Activated CD8-positive, alpha-beta T cell treated with anti-CD3 and anti-CD28 coated beads for 36 hours (primary cell): ENCODE data around the gene TNIK. TPM values are rescaled to one million over a fixed set of nuclear protein-coding genes. Genes with fewer than 3 reads are reported as not detected.

ENCODE experiments used
- ATAC-seq: fragments of 200-7000 bp; cut with Tn5 transposase; one replicate; pipeline ENCODE4 v1.10.0; 2021; ENCODE audit warnings: mild to moderate bottlenecking, moderate library complexity
- CTCF ChIA-PET: fragments of 350-600 bp; sonication (Branson Sonifier 250); formaldehyde crosslinking; loops from one replicate; lab custom pipeline; 2021; ENCODE audit warnings: antibody characterized with exemption; lab: Charles Lee
- POLR2A ChIA-PET: fragments of 350-600 bp; sonication (Branson Sonifier 250); formaldehyde crosslinking; loops from one replicate; lab custom pipeline; 2021; ENCODE audit warnings: antibody characterized with exemption; lab: Charles Lee
- DNase-seq: peaks from one replicate; pipeline ENCODE4 v3.0.0-alpha.2; 2020
- H3K27ac Mint-ChIP-seq: one replicate; pipeline ENCODE4 v1.8.0; 2021; ENCODE audit warnings: mild to moderate bottlenecking, mixed read lengths
- H3K27me3 Mint-ChIP-seq: one replicate; pipeline ENCODE4 v1.8.0; 2021; ENCODE audit warnings: mixed read lengths
- H3K36me3 Mint-ChIP-seq: one replicate; pipeline ENCODE4 v1.8.0; 2021; ENCODE audit warnings: low read depth, mixed read lengths
- H3K4me1 Mint-ChIP-seq: one replicate; pipeline ENCODE4 v1.8.0; 2021; ENCODE audit warnings: low read depth, mixed read lengths
- H3K4me3 Mint-ChIP-seq: one replicate; pipeline ENCODE4 v1.8.0; 2021; ENCODE audit warnings: mild to moderate bottlenecking, moderate library complexity, mixed read lengths
- H3K9me3 Mint-ChIP-seq: one replicate; pipeline ENCODE4 v1.8.0; 2021; ENCODE audit warnings: mixed read lengths
- CTCF ChIP-seq: fragments of 200-600 bp; IDR thresholded peaks from one replicate; pipeline ENCODE4 v1.8.0; 2022; ENCODE audit warnings: antibody characterized with exemption, mild to moderate bottlenecking
- intact Hi-C: fragments of 100-400 bp; cut with micrococcal nuclease; formaldehyde crosslinking; loops from one replicate; pipeline ENCODE4 v1.10.0; 2022
- total RNA-seq, 2 experiments: library from RNA; stranded (reverse); gene quantifications; one replicate each; pipeline ENCODE4 v1.2.3, GENCODE V29; 2021

Gene TNIK
- total RNA-seq, 2 experiments from 2014 or later, result 25.1 to 28.8 TPM

DNA sequence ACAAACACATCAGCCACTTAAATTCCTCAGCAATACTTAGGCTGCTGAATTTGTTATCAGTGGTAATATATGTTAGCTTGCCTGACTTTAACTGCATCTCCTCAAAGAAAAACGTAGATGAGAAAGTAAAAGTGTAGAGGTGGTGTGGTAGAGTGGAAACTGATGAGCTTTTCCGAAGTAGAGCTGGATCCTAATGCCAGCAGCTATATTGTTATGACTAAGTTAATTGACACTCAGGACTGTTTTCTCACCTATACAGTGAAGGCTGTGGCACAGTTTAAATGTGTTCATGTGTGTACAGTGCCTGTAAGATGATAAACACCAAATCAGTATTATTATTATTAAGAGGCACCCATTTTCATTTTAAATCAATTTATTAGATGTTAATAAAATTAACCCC is 174.9 kb downstream of the TNIK start:
- peaks cover 1% of the 10 kb centered on the region for H3K9me3 Mint-ChIP-seq

DNA sequence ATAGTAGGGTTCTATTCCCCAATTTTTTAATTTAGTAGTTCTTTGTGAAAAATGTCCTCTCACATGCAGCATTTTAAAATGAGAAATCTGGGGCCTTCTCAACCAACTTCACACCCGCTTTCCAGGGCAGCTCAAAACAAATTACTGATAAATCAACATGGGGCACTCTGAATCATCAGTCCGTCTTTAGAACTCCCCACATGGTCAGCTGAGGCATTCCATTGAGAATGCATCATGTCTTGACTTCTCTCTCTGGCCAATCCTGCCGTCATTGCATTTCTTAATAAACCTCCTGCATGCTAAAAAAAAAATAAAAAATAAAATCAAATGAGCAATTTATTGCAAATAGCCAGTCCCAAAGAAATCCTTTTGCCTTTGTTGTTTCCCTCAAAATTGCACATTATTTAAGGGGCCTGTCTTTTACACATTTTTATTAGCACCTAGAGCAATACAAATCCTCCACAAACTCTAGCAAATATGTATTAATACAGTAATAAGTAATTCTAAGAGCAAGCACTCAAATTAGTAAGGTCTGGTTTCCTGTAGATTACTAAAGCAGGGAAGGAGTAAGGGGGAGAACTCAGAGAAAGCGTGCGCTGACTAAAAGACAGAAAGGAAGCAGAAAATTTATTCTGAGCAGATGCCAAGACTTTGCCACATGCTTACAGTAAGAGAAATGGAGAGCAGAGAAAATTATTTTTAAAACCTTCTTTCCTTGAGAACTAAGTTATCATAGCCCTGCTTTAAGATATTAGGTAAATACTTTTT is 175.7 kb downstream of the TNIK start:
- CTCF ChIA-PET, result interaction anchor here (0.7 to 1.5 kb wide), 5 partner anchors 28 to 1056 kb away, joined by 3 to 4 read pairs (median 3); no protein-coding TSS in a partner anchor
- peaks cover 3% of the 10 kb centered on the region for H3K36me3 Mint-ChIP-seq
- H3K27me3 Mint-ChIP-seq, result no peaks in the 10 kb centered on the region

More for the DNA sequence above, 174.9 kb downstream of the TNIK start:
- H3K27me3 Mint-ChIP-seq, result no peaks in the 10 kb centered on the region
- H3K4me3 Mint-ChIP-seq, result no peak overlapping the region
- H3K4me1 Mint-ChIP-seq, result peaks cover 67% of the 10 kb centered on the region
- DNase-seq (no peak), ATAC-seq (peak; percentile 59)
- TF ChIP-seq CTCF, result no peak
- peaks cover 3% of the 10 kb centered on the region for H3K36me3 Mint-ChIP-seq
- ChIA-PET CTCF (interaction anchor here (0.7 to 1.4 kb wide), 6 partner anchors 29 to 1056 kb away, joined by 3 to 4 read pairs (median 3); no protein-coding TSS in a partner anchor), POLR2A (interaction anchor here (0.9 to 1.2 kb wide), 3 partner anchors 11 to 174 kb away, joined by 3 to 5 read pairs (median 5); no protein-coding TSS in a partner anchor)
- intact Hi-C loops, result loop anchor here (5.0 kb wide), 1 partner anchor 38 kb away; no protein-coding TSS in a partner anchor
- H3K27ac Mint-ChIP-seq, result peak overlapping the region; percentile 23

DNA sequence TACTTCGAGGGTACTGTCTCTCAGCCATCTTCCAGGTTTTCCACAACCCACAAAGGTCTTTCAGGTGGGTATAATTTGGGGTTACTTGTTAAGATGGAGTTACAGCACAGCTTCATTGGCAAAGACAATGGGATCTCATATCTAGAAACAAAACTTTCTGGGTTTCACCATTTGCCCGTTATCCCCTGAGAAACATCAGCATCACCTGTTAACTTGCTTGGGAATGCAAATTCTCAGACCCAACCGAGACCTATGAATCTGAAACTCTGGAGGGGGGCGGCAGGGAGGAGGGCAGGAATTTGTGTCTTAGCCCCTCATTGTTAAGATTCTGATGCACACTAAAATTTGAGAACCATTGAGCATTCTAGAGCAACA is 176.4 kb downstream of the TNIK start:
- CTCF ChIA-PET, result interaction anchor here (1.4 to 1.5 kb wide), 2 partner anchors 35 to 121 kb away, joined by 3 to 4 read pairs; no protein-coding TSS in a partner anchor
- Mint-ChIP-seq H3K27me3 (no peaks in the 10 kb centered on the region), H3K27ac (no peak overlapping the region), H3K36me3 (peaks cover 3% of the 10 kb centered on the region), H3K9me3 (peaks cover 1% of the 10 kb centered on the region), H3K4me1 (peaks cover 71% of the 10 kb centered on the region), H3K4me3 (no peak overlapping the region)
- DNase-seq (no peak), ATAC-seq (no peak)
- TF ChIP-seq CTCF, result no peak
- POLR2A ChIA-PET, result interaction anchor here (0.8 kb wide), 1 partner anchor 10 kb away, joined by 3 read pairs; no protein-coding TSS in a partner anchor
- intact Hi-C loops, result no loop called here

More for the DNA sequence above, 175.7 kb downstream of the TNIK start:
- DNase-seq, result peak; percentile 31
- intact Hi-C loops, result loop anchor here (5.0 kb wide), 1 partner anchor 37 kb away; no protein-coding TSS in a partner anchor
- peak; percentile 55 for ATAC-seq
- H3K4me3 Mint-ChIP-seq, result peak overlapping the region; percentile 37
- TF ChIP-seq CTCF, result no peak
- H3K9me3 Mint-ChIP-seq, result peaks cover 1% of the 10 kb centered on the region
- POLR2A ChIA-PET, result interaction anchor here (0.8 to 1.2 kb wide), 3 partner anchors 10 to 175 kb away, joined by 3 to 5 read pairs (median 3); no protein-coding TSS in a partner anchor
- peak overlapping the region; percentile 73 for H3K27ac Mint-ChIP-seq
- peaks cover 69% of the 10 kb centered on the region for H3K4me1 Mint-ChIP-seq

DNA sequence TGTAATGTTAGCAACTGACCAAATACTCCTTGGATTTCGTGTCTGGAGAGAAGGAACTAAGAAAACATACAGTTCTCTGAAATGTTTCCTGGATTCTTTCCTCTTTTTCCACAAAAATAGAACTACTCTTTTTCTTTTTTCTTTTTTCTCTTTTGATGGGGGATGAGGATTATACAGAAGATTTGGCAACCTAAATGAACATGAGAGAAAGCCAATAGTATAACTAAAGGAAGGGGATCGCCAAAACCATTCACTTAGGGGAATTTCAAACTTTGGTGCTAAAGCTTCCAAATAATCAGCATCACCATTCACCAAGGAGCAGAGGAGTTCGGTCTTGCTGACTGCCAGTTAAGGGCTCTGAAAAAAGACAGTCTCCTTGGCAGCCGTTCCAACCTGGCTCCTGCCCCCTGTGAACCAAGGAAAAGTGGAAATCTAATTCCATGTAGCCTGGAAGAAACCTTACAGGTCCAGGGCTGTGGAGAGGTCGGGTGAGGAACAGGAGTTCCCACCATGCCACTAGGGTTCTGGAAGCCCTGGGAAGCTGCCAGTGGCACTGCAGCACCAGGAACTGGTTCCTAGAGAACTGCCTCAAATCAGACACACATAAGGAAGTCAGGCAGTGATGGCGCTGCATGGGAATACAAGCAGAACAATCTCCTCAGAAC is 176.9 kb downstream of the TNIK start:
- H3K9me3 Mint-ChIP-seq, result peaks cover 1% of the 10 kb centered on the region
- ATAC-seq (no peak), DNase-seq (no peak)
- H3K27me3 Mint-ChIP-seq, result no peaks in the 10 kb centered on the region
- ChIA-PET CTCF (interaction anchor here (0.6 to 1.5 kb wide), 3 partner anchors 34 to 154 kb away, joined by 3 to 4 read pairs (median 3); no protein-coding TSS in a partner anchor), POLR2A (interaction anchor here (0.8 kb wide), 1 partner anchor 10 kb away, joined by 3 read pairs; no protein-coding TSS in a partner anchor)
- H3K4me1 Mint-ChIP-seq, result peaks cover 74% of the 10 kb centered on the region
- H3K4me3 Mint-ChIP-seq, result no peak overlapping the region
- intact Hi-C loops, result no loop called here
- H3K27ac Mint-ChIP-seq, result no peak overlapping the region
- H3K36me3 Mint-ChIP-seq, result peaks cover 5% of the 10 kb centered on the region
- TF ChIP-seq CTCF, result no peak
